Aorta (tissue), 5 donors: Measurements from ENCODE around the gene PLEKHM3. TPM values are rescaled to one million over a fixed set of nuclear protein-coding genes. Genes with fewer than 3 reads are reported as not detected.
A peak's percentile ranks its signal among the peaks of the same experiment; 100 is the strongest.

Experiments
- ATAC-seq: fragments of 200-7000 bp; cut with Tn5 transposase; one replicate; pipeline ENCODE4 v1.9.1; 2022; ENCODE audit warnings: moderate library complexity; ENCODE audit not compliant: low FRiP score
- DNase-seq, 2 donors: peaks; one replicate each; pipeline ENCODE4 v3.0.0-alpha.2; 2020
- H3K27ac ChIP-seq, 2 donors: one replicate each; pipeline ENCODE4 v1.5.1; 2013; ENCODE audit warnings: low read length in 2 of 2, mild to moderate bottlenecking in 2 of 2, moderate library complexity in 2 of 2, control low read depth in 1 of 2, inconsistent platforms in 1 of 2, low read depth in 1 of 2
- H3K27me3 ChIP-seq, 2 donors: one replicate each; pipeline ENCODE4 v1.6.1; 2013; ENCODE audit warnings: control low read depth in 1 of 2, low read length in 1 of 2, mild to moderate bottlenecking in 1 of 2, moderate library complexity in 1 of 2; ENCODE audit not compliant: insufficient read depth in 2 of 2, control insufficient read depth in 1 of 2
- H3K36me3 ChIP-seq, 2 donors: one replicate each; pipeline ENCODE4 v1.6.1; 2013; ENCODE audit warnings: control low read depth in 1 of 2, low read length in 1 of 2, mild to moderate bottlenecking in 1 of 2; ENCODE audit not compliant: insufficient read depth in 2 of 2, control insufficient read depth in 1 of 2
- H3K4me1 ChIP-seq, 2 donors: one replicate each; pipeline ENCODE4 v1.6.1; 2013; ENCODE audit warnings: low read length in 2 of 2, control low read depth in 1 of 2, mild to moderate bottlenecking in 1 of 2, moderate library complexity in 1 of 2; ENCODE audit not compliant: insufficient read depth in 2 of 2, control insufficient read depth in 1 of 2
- H3K4me3 ChIP-seq, 2 donors: one replicate each; pipeline ENCODE4 v1.5.1; 2013; ENCODE audit warnings: low read length in 2 of 2, control low read depth in 1 of 2, mild to moderate bottlenecking in 1 of 2
- H3K9me3 ChIP-seq: one replicate; pipeline ENCODE4 v1.6.1; 2013; ENCODE audit warnings: mild to moderate bottlenecking, low read length; ENCODE audit not compliant: control insufficient read depth
- WGBS, 2 donors: extraction: QIAGEN DNeasy Blood & Tissue Kit; methylation state at CpG; one replicate each; pipeline ENCODE4 v1.1.7; 2013; 5-methylcytosine and 5-hydroxymethylcytosine counted together
- intact Hi-C, 2 donors: fragments of 100-400 bp; cut with DNase I; formaldehyde crosslinking; loops; one replicate each; pipeline versions ENCODE4 v1.14.2 to v1.15.0; 2022
- polyA plus RNA-seq, 2 donors: library from polyadenylated mRNA; stranded (reverse); fragments of 200-250 nt; gene quantifications; one replicate each; pipeline ENCODE4 v1.2.3, GENCODE V29; 2013
- total RNA-seq, 2 donors: library from RNA; stranded (reverse); fragmentation: NEBNext Ultra II Directional; extraction: Animal tissue kit (Norgen Biotek cat#: 25700); gene quantifications; one replicate each; pipeline ENCODE4 v1.2.1, GENCODE V29; 2021
- donor health status: healthy with polysubstance abuse.
- donor health status: Bipolar disorder and iron deficiency.
- donor health status: DM: no; HTN: no; CAD: no.
- donor health status: DM: no; HTN: no; CAD: no.
- donor health status: DM: yes; HTN: yes; CAD: no.

PLEKHM3 gene
- total and polyA plus RNA-seq, 4 donors, result 2.8 to 18.9 (median 9.3) TPM

DNA sequence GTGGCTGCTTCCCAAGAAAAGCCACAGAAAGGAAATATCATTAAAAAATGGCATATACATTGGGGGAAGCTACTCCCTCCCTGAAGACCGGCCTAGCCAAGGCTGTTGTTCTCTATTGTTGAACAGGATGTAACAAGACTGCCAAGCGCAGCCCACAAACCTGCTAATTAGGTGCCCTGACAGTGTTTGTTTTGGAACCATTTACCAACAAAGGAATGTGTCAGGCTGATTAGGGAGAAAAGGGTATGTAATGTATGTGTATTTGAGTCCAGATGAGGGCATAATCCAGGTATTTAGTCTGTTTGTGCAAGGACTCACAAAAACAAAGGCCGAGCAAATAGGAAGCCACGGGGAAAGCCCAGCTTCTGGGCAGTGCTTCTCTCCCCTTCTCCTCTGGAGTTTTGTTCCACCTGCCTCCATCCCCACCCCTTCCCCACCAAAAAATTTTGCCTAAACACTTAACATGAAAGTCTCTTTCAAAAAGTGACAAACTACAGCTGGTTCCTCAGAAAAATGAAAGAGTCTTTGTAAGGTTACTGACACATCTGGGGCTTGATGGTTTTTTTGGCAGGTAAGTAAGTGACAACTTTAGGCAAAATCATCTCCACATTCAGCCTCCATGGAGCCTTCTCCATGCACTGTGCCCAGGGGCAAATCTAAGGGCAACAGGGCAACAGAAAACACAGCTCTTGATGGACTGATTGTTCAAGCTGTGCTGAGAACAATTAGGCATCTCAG lies 177.4 kb downstream of the PLEKHM3 start:
- no peaks in the 10 kb centered on the region for H3K9me3 ChIP-seq
- no peak overlapping the region for H3K4me3 ChIP-seq
- ATAC-seq, result peak; percentile 44
- DNase-seq, result no peak
- H3K36me3 ChIP-seq, result no peaks in the 10 kb centered on the region
- H3K4me1 ChIP-seq, result peaks cover 1 to 3% of the 10 kb centered on the region in 2 donors
- 21% methylated on average over 4 of the region's 4 CpGs for WGBS, 2 donors
- intact Hi-C loops, result no loop called here
- H3K27ac ChIP-seq, result peak overlapping the region in 1 of 2 donors; percentile 41
- no peaks in the 10 kb centered on the region for H3K27me3 ChIP-seq

DNA sequence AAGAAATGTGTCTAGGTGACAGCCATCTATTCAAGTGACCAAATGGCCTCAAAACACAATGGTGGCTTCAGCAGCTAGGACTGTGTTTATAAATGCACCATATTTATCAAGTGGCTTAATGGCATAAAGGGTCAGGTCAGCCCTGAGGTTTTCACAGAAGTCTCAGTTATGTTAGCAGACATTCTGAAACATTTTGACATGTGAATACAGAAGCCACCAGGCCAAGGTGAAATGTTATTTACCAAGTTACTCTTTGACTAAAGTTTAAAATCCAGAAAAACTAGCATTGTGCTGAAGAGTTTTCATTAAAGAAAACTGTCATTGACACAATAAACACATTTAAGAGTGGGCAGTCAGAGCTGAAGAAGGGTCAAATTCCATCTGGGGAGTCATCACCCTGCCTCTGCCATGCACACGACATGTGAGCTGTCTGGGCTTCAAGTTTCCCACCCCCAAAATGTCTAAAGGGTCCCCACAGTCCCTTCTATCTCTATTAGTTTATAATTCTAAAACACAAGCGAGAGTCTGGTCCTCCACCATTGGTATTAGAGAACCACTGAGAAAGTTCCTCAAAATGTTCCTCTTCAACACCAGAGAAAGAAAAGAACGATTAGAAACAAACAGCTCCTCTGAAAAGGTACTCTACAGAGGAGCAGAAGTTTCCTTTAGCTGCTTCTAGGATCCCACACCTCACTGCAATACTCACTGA lies 178.1 kb downstream of the PLEKHM3 start:
- no peaks in the 10 kb centered on the region for H3K27me3 ChIP-seq
- H3K27ac ChIP-seq, result peak overlapping the region in 1 of 2 donors; percentile 41
- H3K9me3 ChIP-seq, result no peaks in the 10 kb centered on the region
- H3K36me3 ChIP-seq, result no peaks in the 10 kb centered on the region
- no peak overlapping the region for H3K4me3 ChIP-seq
- H3K4me1 ChIP-seq, result peaks cover 1 to 3% of the 10 kb centered on the region in 2 donors
- ATAC-seq (no peak), DNase-seq (no peak)
- 79 to 83% methylated on average over 3 of the region's 3 CpGs for WGBS, 2 donors
- intact Hi-C loops, result no loop called here

DNA sequence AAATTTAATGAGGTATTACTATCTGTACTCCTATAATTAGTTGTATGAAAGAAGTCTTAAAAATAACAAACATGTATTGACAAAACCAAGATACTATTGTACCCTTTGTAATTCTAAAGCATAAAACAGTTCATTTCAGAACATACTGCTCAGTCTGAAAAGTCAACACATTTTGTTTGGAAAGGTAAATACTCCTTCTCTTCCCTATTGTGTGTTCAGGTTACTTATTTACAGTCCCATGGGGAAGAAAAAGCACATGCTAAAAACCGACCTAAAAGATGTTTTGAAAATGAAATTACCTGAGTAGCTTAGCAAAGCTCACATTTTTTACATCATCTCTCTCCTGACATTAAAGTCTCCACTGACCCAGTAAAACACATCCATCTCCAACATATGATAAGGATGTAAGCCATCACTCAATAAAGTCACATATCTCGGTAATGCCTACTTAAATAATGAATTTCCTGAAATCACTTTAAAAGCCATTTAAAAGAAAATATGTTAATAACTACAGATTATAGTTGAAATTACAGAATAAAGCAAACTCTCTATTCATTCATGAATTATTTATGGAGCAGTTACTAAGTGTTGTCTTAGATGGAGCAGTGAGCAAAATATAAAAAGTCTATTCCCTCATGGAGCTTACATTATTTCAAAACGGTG lies 180.0 kb downstream of the PLEKHM3 start:
- no peak for ATAC-seq
- H3K36me3 ChIP-seq, result no peaks in the 10 kb centered on the region
- peaks cover 1 to 3% of the 10 kb centered on the region in 2 donors for H3K4me1 ChIP-seq
- H3K9me3 ChIP-seq, result no peaks in the 10 kb centered on the region
- no peak for DNase-seq
- intact Hi-C loops, result no loop called here
- WGBS, 2 donors, result 88 to 93% methylated on average over 3 of the region's 3 CpGs
- no peak overlapping the region for H3K4me3 ChIP-seq
- no peak overlapping the region for H3K27ac ChIP-seq
- H3K27me3 ChIP-seq, result no peaks in the 10 kb centered on the region

DNA sequence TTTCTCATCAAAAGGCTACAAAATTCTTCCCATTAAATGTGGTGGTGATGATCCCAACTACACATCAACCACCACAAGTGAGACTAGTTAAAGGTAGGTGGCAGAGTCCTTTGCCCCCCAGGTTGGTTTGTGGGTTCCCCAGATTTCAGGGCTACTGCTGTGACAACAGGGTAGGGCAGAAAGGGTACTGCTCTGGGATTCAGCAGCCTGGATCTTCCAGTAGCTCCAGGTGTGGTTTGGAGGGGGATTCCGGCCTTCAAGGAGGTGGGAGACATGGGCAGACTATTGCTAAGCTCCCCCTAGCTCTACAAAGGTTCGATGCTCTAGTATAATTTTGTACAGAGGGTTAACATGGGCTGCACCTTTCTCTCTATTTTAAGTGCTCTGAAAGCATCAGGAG lies 180.7 kb downstream of the PLEKHM3 start:
- peaks cover 1 to 3% of the 10 kb centered on the region in 2 donors for H3K4me1 ChIP-seq
- WGBS, 2 donors, result 50 to 79% methylated on average over 2 of the region's 2 CpGs
- DNase-seq, result no peak
- no peaks in the 10 kb centered on the region for H3K36me3 ChIP-seq
- no peak overlapping the region for H3K27ac ChIP-seq
- no peak for ATAC-seq
- no peaks in the 10 kb centered on the region for H3K9me3 ChIP-seq
- no peak overlapping the region for H3K4me3 ChIP-seq
- H3K27me3 ChIP-seq, result no peaks in the 10 kb centered on the region
- intact Hi-C loops, result no loop called here

DNA sequence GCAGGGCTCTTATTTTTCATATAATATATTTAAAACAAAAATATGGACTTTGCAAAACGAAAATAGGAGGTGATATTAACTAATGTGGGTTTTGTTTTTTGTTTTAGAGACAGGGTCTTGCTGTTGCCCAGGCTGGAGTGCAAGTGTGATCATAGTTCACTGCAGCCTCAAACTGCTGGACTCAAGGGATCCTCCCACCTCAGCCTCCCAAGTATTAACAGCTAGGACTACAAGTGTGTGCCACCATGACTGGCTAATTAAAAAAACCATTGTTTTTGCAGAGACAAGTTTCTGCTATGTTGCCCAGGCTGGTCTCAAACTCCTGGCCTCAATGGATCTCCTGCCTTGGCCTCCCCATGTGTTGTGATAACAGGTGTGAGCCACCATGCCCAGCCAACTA lies 185.2 kb downstream of the PLEKHM3 start:
- no peak overlapping the region for H3K27ac ChIP-seq
- 87 to 90% methylated on average over 1 of the region's 1 CpG for WGBS, 2 donors
- no peak for ATAC-seq
- H3K4me3 ChIP-seq, result no peak overlapping the region
- no peaks in the 10 kb centered on the region for H3K4me1 ChIP-seq
- H3K9me3 ChIP-seq, result no peaks in the 10 kb centered on the region
- no peaks in the 10 kb centered on the region for H3K27me3 ChIP-seq
- H3K36me3 ChIP-seq, result no peaks in the 10 kb centered on the region
- DNase-seq, result no peak
- intact Hi-C loops, result no loop called here

DNA sequence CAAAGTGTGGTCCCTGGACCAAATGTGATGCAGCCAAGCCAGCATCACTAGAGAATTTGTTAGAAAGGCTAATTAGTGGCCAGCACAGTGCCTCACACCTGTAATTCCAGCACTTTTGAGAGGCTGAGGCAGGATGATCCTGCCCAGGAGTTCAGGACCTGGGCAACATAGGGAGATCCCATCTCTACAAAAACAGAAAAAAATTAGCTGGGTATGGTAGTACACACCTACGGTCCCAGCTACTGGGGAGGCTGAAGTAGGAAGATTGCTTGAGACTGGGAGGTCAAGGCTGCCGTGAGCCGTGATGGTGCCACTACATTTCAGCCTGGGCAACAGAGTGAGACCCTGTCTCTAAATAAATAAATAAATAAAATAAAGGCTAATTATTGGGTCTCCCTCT lies 185.8 kb downstream of the PLEKHM3 start:
- no peaks in the 10 kb centered on the region for H3K4me1 ChIP-seq
- intact Hi-C loops, result no loop called here
- no peaks in the 10 kb centered on the region for H3K27me3 ChIP-seq
- no peaks in the 10 kb centered on the region for H3K36me3 ChIP-seq
- no peak overlapping the region for H3K27ac ChIP-seq
- ATAC-seq (no peak), DNase-seq (no peak)
- WGBS, 2 donors, result 97 to 99% methylated on average over 3 of the region's 3 CpGs
- H3K4me3 ChIP-seq, result no peak overlapping the region
- H3K9me3 ChIP-seq, result no peaks in the 10 kb centered on the region

DNA sequence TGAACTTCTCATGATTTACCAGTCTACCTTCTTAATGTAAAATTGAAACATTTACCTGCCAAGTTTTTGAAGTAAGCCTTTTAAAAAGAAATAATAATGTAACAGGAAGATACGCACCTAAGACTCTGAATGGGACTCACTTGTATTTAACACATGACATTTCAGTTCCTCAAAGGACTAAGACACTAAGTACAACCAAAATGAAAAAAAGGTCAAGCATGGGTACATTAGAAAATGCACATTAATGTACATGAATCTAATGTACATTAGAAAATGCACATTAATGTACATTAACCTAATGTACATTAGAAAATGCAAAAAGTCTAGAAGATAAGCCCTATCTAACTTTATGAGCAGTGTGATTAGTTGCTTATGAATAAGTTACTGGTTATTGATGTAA lies 186.3 kb downstream of the PLEKHM3 start:
- 95% methylated on average over 1 of the region's 1 CpG for WGBS, 2 donors
- H3K27me3 ChIP-seq, result no peaks in the 10 kb centered on the region
- H3K4me1 ChIP-seq, result no peaks in the 10 kb centered on the region
- no peak overlapping the region for H3K4me3 ChIP-seq
- intact Hi-C loops, result no loop called here
- no peak overlapping the region for H3K27ac ChIP-seq
- H3K36me3 ChIP-seq, result no peaks in the 10 kb centered on the region
- H3K9me3 ChIP-seq, result no peaks in the 10 kb centered on the region
- DNase-seq, result no peak
- no peak for ATAC-seq

DNA sequence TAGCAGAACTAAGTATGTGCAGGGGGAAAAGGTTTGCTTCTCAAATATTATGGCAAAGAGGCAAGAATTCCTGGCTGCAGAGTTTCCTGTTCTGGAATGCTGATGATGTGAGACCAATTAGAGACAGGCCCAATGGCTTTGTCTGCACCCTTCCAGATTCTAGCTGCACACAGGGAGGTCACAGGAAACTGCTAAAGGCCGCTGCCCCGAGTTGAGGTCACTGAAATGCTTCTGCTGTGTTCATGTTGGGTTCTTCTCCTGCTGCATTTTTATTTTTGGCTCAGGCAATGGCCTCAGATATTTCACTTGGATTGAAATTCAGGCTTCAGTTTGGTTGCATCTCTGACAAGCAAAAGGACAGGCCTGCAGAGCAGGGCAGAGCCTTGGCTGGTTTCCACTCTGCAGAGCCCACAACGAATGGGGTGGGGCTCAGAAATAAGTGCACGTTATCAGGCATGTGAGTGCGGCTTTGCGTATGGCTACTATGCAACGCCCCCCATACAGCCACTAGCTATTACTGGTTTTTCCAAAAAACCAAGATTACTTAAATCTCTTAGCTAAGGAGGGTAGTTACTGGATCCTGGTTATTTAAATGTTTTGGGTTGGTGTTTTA lies 188.7 kb downstream of the PLEKHM3 start:
- no peak for DNase-seq
- no peak for ATAC-seq
- Histone ChIP-seq H3K4me1 (no peaks in the 10 kb centered on the region), H3K27me3 (no peaks in the 10 kb centered on the region), H3K27ac (peak overlapping the region in 1 of 2 donors; percentile 17), H3K9me3 (no peaks in the 10 kb centered on the region), H3K4me3 (no peak overlapping the region), H3K36me3 (no peaks in the 10 kb centered on the region)
- WGBS, 2 donors, result 35 to 41% methylated on average over 7 of the region's 7 CpGs
- intact Hi-C loops, result no loop called here
